22Rv1 (cell line): ENCODE results near the gene CNIH2.

Source experiments
- H3K27ac ChIP-seq: fragments of 450-650 bp; 2 replicates; pipeline ENCODE4 v1.5.1; 2017
- CTCF ChIP-seq: fragments of 450-650 bp; IDR thresholded peaks from 2 replicates; pipeline ENCODE4 v1.5.1; 2017; ENCODE audit warnings: mild to moderate bottlenecking
- ZFX ChIP-seq: fragments of 450-650 bp; IDR thresholded peaks from 2 replicates; pipeline ENCODE4 v1.6.1; 2017; ENCODE audit warnings: antibody characterized with exemption, borderline replicate concordance

CNIH2 gene

GRCh38 chr11:66325263-66325671, 47.3 kb downstream of the CNIH2 start:
- H3K27ac ChIP-seq = no peak overlapping the region

GRCh38 chr11:66326261-66327111, 48.5 kb downstream of the CNIH2 start:
- TF ChIP-seq CTCF (no peak), ZFX (no peak)
- H3K27ac ChIP-seq = no peak overlapping the region

More at GRCh38 chr11:66325263-66325671, 47.3 kb downstream of the CNIH2 start:
- TF ChIP-seq CTCF = no peak
- no peak for TF ChIP-seq ZFX

- TF ChIP-seq ZFX = no peak
- TF ChIP-seq CTCF = no peak
- H3K27ac ChIP-seq = no peak overlapping the region
Observed at GRCh38 chr11:66327171-66328030, 49.4 kb downstream of the CNIH2 start.

- no peak for TF ChIP-seq CTCF
- TF ChIP-seq ZFX = no peak
- H3K27ac ChIP-seq = no peak overlapping the region
Observed at GRCh38 chr11:66328031-66328301, 50.0 kb downstream of the CNIH2 start.

GRCh38 chr11:66328302-66329144, 50.5 kb downstream of the CNIH2 start:
- TF ChIP-seq CTCF (peak; percentile 95), ZFX (no peak)
- H3K27ac ChIP-seq = no peak overlapping the region

- H3K27ac ChIP-seq = no peak overlapping the region
- TF ChIP-seq ZFX = no peak
- no peak for TF ChIP-seq CTCF
Observed at GRCh38 chr11:66329165-66329673, 51.2 kb downstream of the CNIH2 start.
